CD8-positive, alpha-beta memory T cell (primary cell): ENCODE measurements around the gene SUPT4H1. TPM values are rescaled to one million over a fixed set of nuclear protein-coding genes. Genes with fewer than 3 reads are reported as not detected.

Source experiments
- CTCF ChIA-PET: fragments of 350-600 bp; sonication (Branson Sonifier 250); formaldehyde crosslinking; loops from one replicate; lab custom pipeline; 2021; ENCODE audit warnings: antibody characterized with exemption; lab: Charles Lee
- POLR2A ChIA-PET: fragments of 350-600 bp; sonication (Branson Sonifier 250); formaldehyde crosslinking; loops from one replicate; lab custom pipeline; 2021; ENCODE audit warnings: antibody characterized with exemption; lab: Charles Lee
- DNase-seq, 5 donors: peaks; one replicate each; pipeline versions ENCODE4 v3.0.0 to v3.0.0-alpha.2; 2020 to 2022; ENCODE audit warnings: mixed read lengths in 1 of 5
- H3K27ac ChIP-seq: one replicate; pipeline ENCODE4 v1.7.0; 2013; ENCODE audit warnings: low read depth, mild to moderate bottlenecking, low read length, moderate library complexity
- H3K27me3 ChIP-seq: 2 replicates; pipeline ENCODE4 v1.7.0; 2013; ENCODE audit warnings: low read length, mild to moderate bottlenecking; ENCODE audit not compliant: insufficient read depth, poor library complexity, severe bottlenecking
- H3K36me3 ChIP-seq: 2 replicates; pipeline ENCODE4 v1.7.0; 2013; ENCODE audit warnings: mild to moderate bottlenecking, low read length, moderate library complexity; ENCODE audit not compliant: insufficient read depth
- H3K4me1 ChIP-seq: 2 replicates; pipeline ENCODE4 v1.7.0; 2013; ENCODE audit warnings: mild to moderate bottlenecking, low read length, moderate library complexity; ENCODE audit not compliant: insufficient read depth
- H3K4me3 ChIP-seq: 2 replicates; pipeline ENCODE4 v1.7.0; 2013; ENCODE audit warnings: mild to moderate bottlenecking, low read length
- H3K9me3 ChIP-seq: 2 replicates; pipeline ENCODE4 v1.7.0; 2013; ENCODE audit warnings: mild to moderate bottlenecking, low read length
- H3K27ac Mint-ChIP-seq, 8 donors: one replicate each; pipeline ENCODE4 v1.8.0; 2020 to 2021; ENCODE audit warnings: mixed read lengths in 8 of 8, mild to moderate bottlenecking in 6 of 8, inconsistent platforms in 3 of 8, moderate library complexity in 3 of 8
- H3K27me3 Mint-ChIP-seq, 2 donors: one replicate each; pipeline ENCODE4 v1.8.0; 2020 to 2021; ENCODE audit warnings: mixed read lengths in 2 of 2, mild to moderate bottlenecking in 1 of 2, moderate library complexity in 1 of 2
- H3K36me3 Mint-ChIP-seq, 3 donors: one replicate each; pipeline ENCODE4 v1.8.0; 2020 to 2021; ENCODE audit warnings: mixed read lengths in 3 of 3, inconsistent platforms in 1 of 3, mild to moderate bottlenecking in 1 of 3
- H3K4me1 Mint-ChIP-seq, 3 donors: one replicate each; pipeline ENCODE4 v1.8.0; 2020 to 2021; ENCODE audit warnings: mixed read lengths in 3 of 3, inconsistent platforms in 1 of 3, mild to moderate bottlenecking in 1 of 3
- H3K4me3 Mint-ChIP-seq, 7 donors: one replicate each; pipeline ENCODE4 v1.8.0; 2020 to 2021; ENCODE audit warnings: mixed read lengths in 7 of 7, mild to moderate bottlenecking in 6 of 7, moderate library complexity in 4 of 7, inconsistent platforms in 2 of 7
- H3K9me3 Mint-ChIP-seq, 5 donors: one replicate each; pipeline ENCODE4 v1.8.0; 2020 to 2022; ENCODE audit warnings: mixed read lengths in 5 of 5, mild to moderate bottlenecking in 3 of 5, moderate library complexity in 2 of 5, inconsistent platforms in 1 of 5
- polyA plus RNA-seq: library from polyadenylated mRNA; unstranded; fragments of 300-500 nt; fragmentation: Illumina TruSeq; gene quantifications from one replicate; pipeline ENCODE4 v1.2.3, GENCODE V29; 2021
- total RNA-seq, 2 experiments: library from RNA; stranded (reverse); gene quantifications; one replicate each; pipeline ENCODE4 v1.2.3, GENCODE V29; 2021

SUPT4H1 gene
- total and polyA plus RNA-seq, 3 experiments from 2014 or later: 97.5 to 149 (median 145) TPM

GRCh38 chr17:58334256-58334655 lies 17.7 kb downstream of the SUPT4H1 start:
- H3K9me3 ChIP-seq: no peaks in the 10 kb centered on the region
- Mint-ChIP-seq H3K27me3 (peaks cover 0 to 8% of the 10 kb centered on the region in 2 donors), H3K4me1 (peaks cover 53 to 68% (median 65%) of the 10 kb centered on the region in 3 donors), H3K9me3 (peaks cover 0 to 2% (median 0%) of the 10 kb centered on the region in 5 donors), H3K4me3 (peak overlapping the region; percentile 89 to 100 (median 95)), H3K27ac (peak overlapping the region; percentile 93 to 100 (median 98)), H3K36me3 (peaks cover 17 to 62% (median 20%) of the 10 kb centered on the region in 3 donors)
- H3K4me1 ChIP-seq: peaks cover 50% of the 10 kb centered on the region
- H3K4me3 ChIP-seq: peak overlapping the region; percentile 98
- no peaks in the 10 kb centered on the region for H3K27me3 ChIP-seq
- peak overlapping the region; percentile 96 for H3K27ac ChIP-seq
- no peak for DNase-seq
- H3K36me3 ChIP-seq: peaks cover 22% of the 10 kb centered on the region
- CTCF ChIA-PET: interaction anchor here (4.7 to 8.6 kb wide), 2 partner anchors 10 to 17 kb away, joined by 32 to 164 read pairs; no protein-coding TSS in a partner anchor
- POLR2A ChIA-PET: interaction anchor here (4.8 to 13.6 kb wide), 2 partner anchors 8 to 18 kb away, joined by 62 to 491 read pairs; partner anchors contain the start of gene SUPT4H1

GRCh38 chr17:58333736-58334207 lies 18.2 kb downstream of the SUPT4H1 start:
- H3K27ac Mint-ChIP-seq: peak overlapping the region; percentile 93 to 100 (median 98)

GRCh38 chr17:58332778-58333735 lies 18.9 kb downstream of the SUPT4H1 start:
- H3K4me1 ChIP-seq: peaks cover 50% of the 10 kb centered on the region
- peaks cover 0 to 2% (median 0%) of the 10 kb centered on the region in 5 donors for H3K9me3 Mint-ChIP-seq
- CTCF ChIA-PET: interaction anchor here (1.0 to 8.6 kb wide), 4 partner anchors 11 to 84 kb away, joined by 3 to 164 read pairs (median 20); partner anchors contain the start of gene RNF43
- peaks cover 0 to 6% of the 10 kb centered on the region in 2 donors for H3K27me3 Mint-ChIP-seq
- DNase-seq: peak in 3 of 5 donors; percentile 56 to 63 (median 59)
- POLR2A ChIA-PET: interaction anchor here (0.5 to 13.6 kb wide), 10 partner anchors 9 to 326 kb away, joined by 3 to 491 read pairs (median 4); partner anchors contain the start of genes MKS1, RNF43, SRSF1 and SUPT4H1
- peak overlapping the region; percentile 96 for H3K27ac ChIP-seq
- peak overlapping the region; percentile 95 to 100 (median 98) for H3K27ac Mint-ChIP-seq
- peaks cover 22% of the 10 kb centered on the region for H3K36me3 ChIP-seq
- H3K4me3 Mint-ChIP-seq: peak overlapping the region; percentile 89 to 100 (median 95)
- peaks cover 17 to 60% (median 20%) of the 10 kb centered on the region in 3 donors for H3K36me3 Mint-ChIP-seq
- no peaks in the 10 kb centered on the region for H3K27me3 ChIP-seq
- H3K4me1 Mint-ChIP-seq: peaks cover 53 to 68% (median 64%) of the 10 kb centered on the region in 3 donors
- H3K9me3 ChIP-seq: no peaks in the 10 kb centered on the region
- H3K4me3 ChIP-seq: peak overlapping the region; percentile 98

More at GRCh38 chr17:58333736-58334207, 18.2 kb downstream of the SUPT4H1 start:
- ChIA-PET CTCF (interaction anchor here (4.7 to 8.6 kb wide), 2 partner anchors 10 to 17 kb away, joined by 32 to 164 read pairs; no protein-coding TSS in a partner anchor), POLR2A (interaction anchor here (4.8 to 13.6 kb wide), 2 partner anchors 8 to 18 kb away, joined by 62 to 491 read pairs; partner anchors contain the start of gene SUPT4H1)
- peak overlapping the region; percentile 89 to 100 (median 95) for H3K4me3 Mint-ChIP-seq
- peaks cover 0 to 2% (median 0%) of the 10 kb centered on the region in 5 donors for H3K9me3 Mint-ChIP-seq
- Histone ChIP-seq H3K36me3 (peaks cover 22% of the 10 kb centered on the region), H3K4me3 (peak overlapping the region; percentile 98), H3K27me3 (no peaks in the 10 kb centered on the region), H3K9me3 (no peaks in the 10 kb centered on the region), H3K4me1 (peaks cover 50% of the 10 kb centered on the region), H3K27ac (peak overlapping the region; percentile 96)
- peaks cover 17 to 63% (median 20%) of the 10 kb centered on the region in 3 donors for H3K36me3 Mint-ChIP-seq
- H3K27me3 Mint-ChIP-seq: peaks cover 0 to 6% of the 10 kb centered on the region in 2 donors
- peaks cover 53 to 68% (median 65%) of the 10 kb centered on the region in 3 donors for H3K4me1 Mint-ChIP-seq
- DNase-seq: peak in 1 of 5 donors; percentile 46

- Histone ChIP-seq H3K9me3 (no peaks in the 10 kb centered on the region), H3K27me3 (no peaks in the 10 kb centered on the region), H3K27ac (peak overlapping the region; percentile 96), H3K4me3 (peak overlapping the region; percentile 98), H3K4me1 (peaks cover 60% of the 10 kb centered on the region), H3K36me3 (peaks cover 22% of the 10 kb centered on the region)
- Mint-ChIP-seq H3K36me3 (peaks cover 17 to 52% (median 20%) of the 10 kb centered on the region in 3 donors), H3K4me1 (peaks cover 59 to 70% (median 66%) of the 10 kb centered on the region in 3 donors), H3K27ac (peak overlapping the region; percentile 94 to 100 (median 97)), H3K9me3 (peaks cover 0 to 2% (median 0%) of the 10 kb centered on the region in 5 donors), H3K4me3 (peak overlapping the region; percentile 89 to 100 (median 95)), H3K27me3 (peaks cover 0 to 6% of the 10 kb centered on the region in 2 donors)
- ChIA-PET CTCF (interaction anchor here (0.7 to 8.6 kb wide), 5 partner anchors 12 to 85 kb away, joined by 3 to 164 read pairs (median 8); partner anchors contain the start of genes RNF43 and SUPT4H1), POLR2A (interaction anchor here (0.5 to 13.6 kb wide), 10 partner anchors 9 to 325 kb away, joined by 3 to 491 read pairs (median 4); partner anchors contain the start of genes MKS1, RNF43, SRSF1 and SUPT4H1)
- DNase-seq: peak; percentile 80 to 94 (median 82)
These were observed 19.9 kb downstream of the SUPT4H1 start for GRCh38 chr17:58331815-58332777.

GRCh38 chr17:58330997-58331814 lies 20.8 kb downstream of the SUPT4H1 start:
- peaks cover 59% of the 10 kb centered on the region for H3K4me1 ChIP-seq
- H3K27ac Mint-ChIP-seq: peak overlapping the region; percentile 94 to 100 (median 97)
- peaks cover 0 to 6% of the 10 kb centered on the region in 2 donors for H3K27me3 Mint-ChIP-seq
- peaks cover 17 to 48% (median 20%) of the 10 kb centered on the region in 3 donors for H3K36me3 Mint-ChIP-seq
- H3K36me3 ChIP-seq: peaks cover 22% of the 10 kb centered on the region
- peak overlapping the region; percentile 89 to 100 (median 95) for H3K4me3 Mint-ChIP-seq
- H3K9me3 ChIP-seq: no peaks in the 10 kb centered on the region
- ChIA-PET POLR2A (interaction anchor here (1.0 to 13.6 kb wide), 4 partner anchors 11 to 86 kb away, joined by 4 to 491 read pairs (median 36); partner anchors contain the start of genes RNF43 and SUPT4H1), CTCF (interaction anchor here (1.0 to 8.6 kb wide), 4 partner anchors 13 to 86 kb away, joined by 3 to 164 read pairs (median 20); partner anchors contain the start of gene RNF43)
- H3K27ac ChIP-seq: peak overlapping the region; percentile 96
- H3K4me1 Mint-ChIP-seq: peaks cover 56 to 70% (median 66%) of the 10 kb centered on the region in 3 donors
- peak; percentile 58 to 90 (median 65) for DNase-seq
- peak overlapping the region; percentile 98 for H3K4me3 ChIP-seq
- H3K27me3 ChIP-seq: no peaks in the 10 kb centered on the region
- H3K9me3 Mint-ChIP-seq: peaks cover 0 to 2% (median 0%) of the 10 kb centered on the region in 5 donors

GRCh38 chr17:58330538-58330996 lies 21.4 kb downstream of the SUPT4H1 start:
- H3K27ac ChIP-seq: peak overlapping the region; percentile 96
- DNase-seq: peak in 1 of 5 donors; percentile 28
- Mint-ChIP-seq H3K4me1 (peaks cover 56 to 70% (median 66%) of the 10 kb centered on the region in 3 donors), H3K27me3 (peaks cover 0 to 6% of the 10 kb centered on the region in 2 donors), H3K9me3 (peaks cover 0 to 2% (median 0%) of the 10 kb centered on the region in 5 donors), H3K27ac (peak overlapping the region; percentile 88 to 100 (median 97)), H3K36me3 (peaks cover 17 to 46% (median 20%) of the 10 kb centered on the region in 3 donors), H3K4me3 (peak overlapping the region; percentile 89 to 100 (median 95))
- ChIA-PET CTCF (interaction anchor here (1.0 to 8.6 kb wide), 3 partner anchors 14 to 85 kb away, joined by 3 to 164 read pairs (median 32); no protein-coding TSS in a partner anchor), POLR2A (interaction anchor here (1.0 to 13.6 kb wide), 4 partner anchors 11 to 87 kb away, joined by 4 to 491 read pairs (median 36); partner anchors contain the start of genes RNF43 and SUPT4H1)
- no peaks in the 10 kb centered on the region for H3K9me3 ChIP-seq
- H3K27me3 ChIP-seq: no peaks in the 10 kb centered on the region
- peaks cover 22% of the 10 kb centered on the region for H3K36me3 ChIP-seq
- H3K4me1 ChIP-seq: peaks cover 57% of the 10 kb centered on the region
- H3K4me3 ChIP-seq: peak overlapping the region; percentile 98
